ENCODE data around the gene SIGLEC6.

The SIGLEC6 gene

GRCh38 chr19:51476164-51476563, 55.3 kb downstream of the SIGLEC6 start:
- H3K4me3 ChIP-seq (ENCODE audit: low read depth, low read length): no peak overlapping the region
- H3K36me3 ChIP-seq (replicated peaks): no peaks in the 10 kb centered on the region
- DNase-seq: no peak
- no peaks in the 10 kb centered on the region for H3K27me3 ChIP-seq (replicated peaks)
- TF ChIP-seq, protein P1, sequence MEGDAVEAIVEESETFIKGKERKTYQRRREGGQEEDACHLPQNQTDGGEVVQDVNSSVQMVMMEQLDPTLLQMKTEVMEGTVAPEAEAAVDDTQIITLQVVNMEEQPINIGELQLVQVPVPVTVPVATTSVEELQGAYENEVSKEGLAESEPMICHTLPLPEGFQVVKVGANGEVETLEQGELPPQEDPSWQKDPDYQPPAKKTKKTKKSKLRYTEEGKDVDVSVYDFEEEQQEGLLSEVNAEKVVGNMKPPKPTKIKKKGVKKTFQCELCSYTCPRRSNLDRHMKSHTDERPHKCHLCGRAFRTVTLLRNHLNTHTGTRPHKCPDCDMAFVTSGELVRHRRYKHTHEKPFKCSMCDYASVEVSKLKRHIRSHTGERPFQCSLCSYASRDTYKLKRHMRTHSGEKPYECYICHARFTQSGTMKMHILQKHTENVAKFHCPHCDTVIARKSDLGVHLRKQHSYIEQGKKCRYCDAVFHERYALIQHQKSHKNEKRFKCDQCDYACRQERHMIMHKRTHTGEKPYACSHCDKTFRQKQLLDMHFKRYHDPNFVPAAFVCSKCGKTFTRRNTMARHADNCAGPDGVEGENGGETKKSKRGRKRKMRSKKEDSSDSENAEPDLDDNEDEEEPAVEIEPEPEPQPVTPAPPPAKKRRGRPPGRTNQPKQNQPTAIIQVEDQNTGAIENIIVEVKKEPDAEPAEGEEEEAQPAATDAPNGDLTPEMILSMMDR (IDR thresholded peaks at IDR 0.05; ENCODE audit: low read depth, low read length, missing control alignments): no peak
- in situ Hi-C loops (cut with HindIII; ENCODE audit: low pct_ligation_motif_present, low sequenced_read_pairs): no loop called here
- no peak overlapping the region for H3K27ac ChIP-seq

- in situ Hi-C loops (cut with HindIII; ENCODE audit: low pct_ligation_motif_present, low sequenced_read_pairs): no loop called here
- TF ChIP-seq, protein P1 (IDR thresholded peaks at IDR 0.05; ENCODE audit: low read depth, low read length, missing control alignments): peak; percentile 87
- no peaks in the 10 kb centered on the region for H3K27me3 ChIP-seq (replicated peaks)
- no peaks in the 10 kb centered on the region for H3K36me3 ChIP-seq (replicated peaks)
- H3K27ac ChIP-seq: no peak overlapping the region
- no peak overlapping the region for H3K4me3 ChIP-seq (ENCODE audit: low read depth, low read length)
- peak; percentile 77 for DNase-seq
Measured at GRCh38 chr19:51473009-51473707, 58.3 kb downstream of the SIGLEC6 start.

DNA sequence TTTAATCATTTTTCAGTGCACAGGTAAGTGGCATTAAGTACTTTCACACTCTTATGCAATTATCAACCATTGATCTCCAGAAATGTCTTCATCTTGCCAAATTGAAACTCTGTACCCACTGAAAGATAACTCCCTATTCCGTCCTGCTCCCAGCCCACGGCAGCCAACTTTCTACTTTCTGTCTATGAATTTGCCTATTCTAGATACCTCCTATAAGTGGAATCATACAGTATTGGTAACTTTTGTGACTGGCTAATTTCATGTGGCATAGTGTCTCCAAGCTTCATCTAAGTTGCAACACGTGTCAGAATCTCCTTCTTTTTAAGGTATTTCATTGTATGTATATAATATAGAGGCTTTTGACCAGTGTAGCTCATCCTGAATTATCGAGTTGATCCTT, 58.9 kb downstream of the SIGLEC6 start:
- TF ChIP-seq, protein P1 (IDR thresholded peaks at IDR 0.05; ENCODE audit: low read depth, low read length, missing control alignments): no peak
- no peak for DNase-seq
- in situ Hi-C loops (cut with HindIII; ENCODE audit: low pct_ligation_motif_present, low sequenced_read_pairs): no loop called here
- Histone ChIP-seq H3K36me3 (replicated peaks) (no peaks in the 10 kb centered on the region), H3K4me3 (ENCODE audit: low read depth, low read length) (no peak overlapping the region), H3K27ac (no peak overlapping the region), H3K27me3 (replicated peaks) (no peaks in the 10 kb centered on the region)

- Histone ChIP-seq H3K27ac (no peak overlapping the region), H3K4me3 (ENCODE audit: low read depth, low read length) (no peak overlapping the region), H3K36me3 (replicated peaks) (no peaks in the 10 kb centered on the region), H3K27me3 (replicated peaks) (no peaks in the 10 kb centered on the region)
- DNase-seq: no peak
- TF ChIP-seq, protein P1 (IDR thresholded peaks at IDR 0.05; ENCODE audit: low read depth, low read length, missing control alignments): no peak
- in situ Hi-C loops (cut with HindIII; ENCODE audit: low pct_ligation_motif_present, low sequenced_read_pairs): no loop called here
Measured at GRCh38 chr19:51471527-51471926, 59.9 kb downstream of the SIGLEC6 start.

GRCh38 chr19:51470966-51471365, 60.5 kb downstream of the SIGLEC6 start:
- Histone ChIP-seq H3K36me3 (replicated peaks) (no peaks in the 10 kb centered on the region), H3K27me3 (replicated peaks) (no peaks in the 10 kb centered on the region), H3K27ac (no peak overlapping the region), H3K4me3 (ENCODE audit: low read depth, low read length) (no peak overlapping the region)
- in situ Hi-C loops (cut with HindIII; ENCODE audit: low pct_ligation_motif_present, low sequenced_read_pairs): no loop called here
- TF ChIP-seq, protein P1 (IDR thresholded peaks at IDR 0.05; ENCODE audit: low read depth, low read length, missing control alignments): no peak
- DNase-seq: no peak

DNA sequence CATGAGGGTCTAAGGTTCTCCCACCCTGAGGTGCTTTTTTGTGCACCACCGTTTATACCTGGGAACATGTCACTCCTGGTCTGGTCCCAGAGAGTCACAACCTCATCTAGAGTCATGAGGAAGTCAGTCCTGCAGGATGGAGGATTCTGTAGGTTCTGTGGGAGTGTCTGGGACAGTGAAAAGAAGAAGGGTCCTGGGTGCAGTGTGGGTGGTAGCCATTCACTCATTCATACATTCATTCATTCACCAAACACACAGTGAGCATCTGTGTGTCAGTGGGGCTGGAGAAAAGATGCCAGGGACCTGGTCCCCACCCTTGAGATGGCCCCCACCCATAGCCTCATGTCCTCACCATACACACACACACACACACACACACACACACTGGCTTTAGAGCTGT, 61.8 kb downstream of the SIGLEC6 start:
- Histone ChIP-seq H3K4me3 (ENCODE audit: low read depth, low read length) (no peak overlapping the region), H3K27ac (no peak overlapping the region), H3K27me3 (replicated peaks) (no peaks in the 10 kb centered on the region), H3K36me3 (replicated peaks) (no peaks in the 10 kb centered on the region)
- DNase-seq: no peak
- TF ChIP-seq, protein P1 (IDR thresholded peaks at IDR 0.05; ENCODE audit: low read depth, low read length, missing control alignments): no peak
- in situ Hi-C loops (cut with HindIII; ENCODE audit: low pct_ligation_motif_present, low sequenced_read_pairs): no loop called here

All from brain microvascular endothelial cell (primary cell).